SW 1271 (cell line): ENCODE results near the gene CNTN5.
"Not testable (repeated sequence)": the region's sequence is repeated elsewhere in the genome, so short reads cannot be mapped to it uniquely, and the experiment has no call there.

ENCODE experiments used
- DNase-seq, 2 experiments: peaks; one replicate each; lab custom pipeline; 2025; lab: John Stamatoyannopoulos, UW

CNTN5 gene

GRCh38 chr11:100221791-100222190 lies 1201.0 kb downstream of the CNTN5 start:
- DNase-seq = no peak

- no peak for DNase-seq
Measured at GRCh38 chr11:100224541-100225034, 1203.8 kb downstream of the CNTN5 start.

GRCh38 chr11:100229086-100229485 lies 1208.3 kb downstream of the CNTN5 start:
- DNase-seq = no peak

GRCh38 chr11:100232006-100232405 lies 1211.3 kb downstream of the CNTN5 start:
- DNase-seq = no peak

GRCh38 chr11:100235085-100235484 lies 1214.3 kb downstream of the CNTN5 start:
- no peak for DNase-seq

- DNase-seq = no peak
Measured at GRCh38 chr11:100240025-100240539, 1219.3 kb downstream of the CNTN5 start.

- no peak for DNase-seq
Measured at GRCh38 chr11:100247704-100248103, 1227.0 kb downstream of the CNTN5 start.

- not testable (repeated sequence) for DNase-seq
Measured at GRCh38 chr11:100257238-100257803, 1236.6 kb downstream of the CNTN5 start.

- DNase-seq = no peak
Measured at GRCh38 chr11:100269516-100269915, 1248.8 kb downstream of the CNTN5 start.

GRCh38 chr11:100273066-100273815 lies 1252.5 kb downstream of the CNTN5 start:
- DNase-seq = no peak

GRCh38 chr11:100274466-100274865 lies 1253.7 kb downstream of the CNTN5 start:
- DNase-seq = not testable (repeated sequence)

- no peak for DNase-seq
Measured at GRCh38 chr11:100294748-100295147, 1274.0 kb downstream of the CNTN5 start.

GRCh38 chr11:100296051-100296679 lies 1275.4 kb downstream of the CNTN5 start:
- no peak for DNase-seq

GRCh38 chr11:100297516-100297915 lies 1276.8 kb downstream of the CNTN5 start:
- DNase-seq = no peak

- no peak for DNase-seq
Measured at GRCh38 chr11:100302824-100303223, 1282.1 kb downstream of the CNTN5 start.

GRCh38 chr11:100303897-100304296 lies 1283.1 kb downstream of the CNTN5 start:
- no peak for DNase-seq

GRCh38 chr11:100308202-100308601 lies 1287.5 kb downstream of the CNTN5 start:
- DNase-seq = no peak

- DNase-seq = no peak
Measured at GRCh38 chr11:100315946-100316345, 1295.2 kb downstream of the CNTN5 start.

GRCh38 chr11:100316952-100317351 lies 1296.2 kb downstream of the CNTN5 start:
- DNase-seq = no peak

GRCh38 chr11:100319691-100320090 lies 1298.9 kb downstream of the CNTN5 start:
- DNase-seq = no peak

- DNase-seq = no peak
Measured at GRCh38 chr11:100328626-100329340, 1308.0 kb downstream of the CNTN5 start.

GRCh38 chr11:100329352-100329751 lies 1308.6 kb downstream of the CNTN5 start:
- DNase-seq = no peak
